Mesothelial cell of epicardium (in vitro differentiated cells): ENCODE data around the gene KPNA1. TPM values are rescaled to one million over a fixed set of nuclear protein-coding genes. Genes with fewer than 3 reads are reported as not detected.

Source experiments
- DNase-seq, 2 experiments: peaks; one replicate each; pipeline ENCODE4 v3.0.0; 2021; ENCODE audit warnings: low spot score in 2 of 2; ENCODE audit not compliant: unreplicated experiment in 2 of 2
- H3K27ac Mint-ChIP-seq: 2 replicates; pipeline ENCODE4 v1.8.0; 2021; ENCODE audit warnings: mixed read lengths
- H3K27me3 Mint-ChIP-seq: 2 replicates; pipeline ENCODE4 v1.8.0; 2021; ENCODE audit warnings: low read depth, mixed read lengths
- H3K36me3 Mint-ChIP-seq: 2 replicates; pipeline ENCODE4 v1.8.0; 2021; ENCODE audit warnings: mixed read lengths
- H3K4me1 Mint-ChIP-seq: 2 replicates; pipeline ENCODE4 v1.8.0; 2021; ENCODE audit warnings: mixed read lengths
- H3K4me3 Mint-ChIP-seq: 2 replicates; pipeline ENCODE4 v1.8.0; 2021; ENCODE audit warnings: mild to moderate bottlenecking, moderate library complexity, mixed read lengths
- H3K9me3 Mint-ChIP-seq: 2 replicates; pipeline ENCODE4 v1.8.0; 2021; ENCODE audit warnings: mixed read lengths
- total RNA-seq: library from RNA; stranded (reverse); gene quantifications from 3 replicates; pipeline ENCODE4 v1.2.1, GENCODE V29; 2021
- TF ChIP-seq, protein P1 (sequence below): fragments of 200-600 bp; sonication (generic); IDR thresholded peaks from one replicate; pipeline ENCODE4 v1.5.0; 2021; ENCODE audit warnings: antibody characterized with exemption; ENCODE audit not compliant: unreplicated experiment

Gene KPNA1
- total RNA-seq, 1 donor from 2014 or later: 66.3 TPM

DNA sequence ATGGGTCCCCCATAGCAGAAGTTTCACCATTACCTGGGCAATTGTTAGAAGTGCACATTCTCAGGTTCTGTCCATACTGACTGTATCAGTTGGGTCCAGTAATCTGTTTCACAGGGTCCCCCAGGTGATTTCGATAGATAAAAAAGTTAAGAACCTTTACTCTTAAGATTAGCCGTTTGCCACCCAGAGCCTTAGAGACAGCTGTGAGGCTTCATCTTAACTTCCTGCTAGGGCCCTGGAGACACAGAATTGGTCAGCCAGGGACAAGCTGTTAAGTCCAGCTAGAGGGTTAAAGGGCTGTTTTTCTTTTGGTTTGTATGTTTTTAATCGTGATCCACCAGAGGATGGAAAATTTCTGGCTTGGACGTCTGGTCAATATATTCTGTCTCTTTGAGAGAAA is 124.1 kb downstream of the KPNA1 start:
- Mint-ChIP-seq H3K27me3 (no peaks in the 10 kb centered on the region), H3K9me3 (no peaks in the 10 kb centered on the region), H3K36me3 (peaks cover 11% of the 10 kb centered on the region), H3K4me1 (peaks cover 29% of the 10 kb centered on the region), H3K27ac (no peak overlapping the region), H3K4me3 (no peak overlapping the region)
- TF ChIP-seq, protein P1, sequence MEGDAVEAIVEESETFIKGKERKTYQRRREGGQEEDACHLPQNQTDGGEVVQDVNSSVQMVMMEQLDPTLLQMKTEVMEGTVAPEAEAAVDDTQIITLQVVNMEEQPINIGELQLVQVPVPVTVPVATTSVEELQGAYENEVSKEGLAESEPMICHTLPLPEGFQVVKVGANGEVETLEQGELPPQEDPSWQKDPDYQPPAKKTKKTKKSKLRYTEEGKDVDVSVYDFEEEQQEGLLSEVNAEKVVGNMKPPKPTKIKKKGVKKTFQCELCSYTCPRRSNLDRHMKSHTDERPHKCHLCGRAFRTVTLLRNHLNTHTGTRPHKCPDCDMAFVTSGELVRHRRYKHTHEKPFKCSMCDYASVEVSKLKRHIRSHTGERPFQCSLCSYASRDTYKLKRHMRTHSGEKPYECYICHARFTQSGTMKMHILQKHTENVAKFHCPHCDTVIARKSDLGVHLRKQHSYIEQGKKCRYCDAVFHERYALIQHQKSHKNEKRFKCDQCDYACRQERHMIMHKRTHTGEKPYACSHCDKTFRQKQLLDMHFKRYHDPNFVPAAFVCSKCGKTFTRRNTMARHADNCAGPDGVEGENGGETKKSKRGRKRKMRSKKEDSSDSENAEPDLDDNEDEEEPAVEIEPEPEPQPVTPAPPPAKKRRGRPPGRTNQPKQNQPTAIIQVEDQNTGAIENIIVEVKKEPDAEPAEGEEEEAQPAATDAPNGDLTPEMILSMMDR: no peak
- no peak for DNase-seq

DNA sequence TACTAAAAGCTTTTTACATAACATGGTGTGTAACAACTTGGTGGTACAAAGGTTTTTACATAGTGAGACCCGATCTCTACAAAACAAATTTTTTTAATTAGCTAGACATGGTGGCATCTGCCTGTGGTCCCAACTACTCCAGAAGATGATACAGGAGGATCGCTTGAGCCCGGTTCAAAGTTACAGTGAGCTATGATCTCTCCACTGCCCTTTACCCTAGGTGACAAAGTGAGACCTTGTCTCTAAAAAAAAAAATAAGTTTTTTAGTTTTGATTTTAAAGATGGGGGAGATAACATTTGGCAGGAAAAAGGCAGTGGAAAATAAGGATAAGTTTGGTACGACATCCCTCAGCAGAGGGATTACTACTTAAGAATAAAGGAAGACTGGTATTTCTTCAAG is 124.8 kb downstream of the KPNA1 start:
- Mint-ChIP-seq H3K36me3 (peaks cover 11% of the 10 kb centered on the region), H3K27me3 (no peaks in the 10 kb centered on the region), H3K27ac (no peak overlapping the region), H3K4me3 (no peak overlapping the region), H3K9me3 (no peaks in the 10 kb centered on the region), H3K4me1 (peaks cover 30% of the 10 kb centered on the region)
- DNase-seq: no peak
- TF ChIP-seq, protein P1: no peak

DNA sequence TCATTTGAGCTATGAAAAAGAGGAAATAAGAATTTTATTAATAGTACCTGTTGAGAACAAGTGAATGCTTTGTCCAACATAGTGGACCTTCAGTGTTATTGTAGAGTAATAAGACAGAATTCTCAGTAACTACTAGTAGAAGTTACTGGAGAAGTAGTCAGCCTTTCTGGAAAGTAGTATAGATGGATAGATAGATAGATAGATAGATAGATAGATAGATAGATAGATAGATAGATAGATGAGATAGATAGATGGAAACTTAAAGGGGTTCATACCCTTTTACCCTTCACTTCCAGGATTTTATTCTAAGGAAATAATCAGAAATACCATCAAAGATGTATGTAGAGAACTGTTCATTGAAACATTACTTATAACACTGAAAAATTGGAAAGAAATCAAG is 125.5 kb downstream of the KPNA1 start:
- no peaks in the 10 kb centered on the region for H3K9me3 Mint-ChIP-seq
- TF ChIP-seq, protein P1: no peak
- no peak for DNase-seq
- H3K27me3 Mint-ChIP-seq: no peaks in the 10 kb centered on the region
- H3K27ac Mint-ChIP-seq: no peak overlapping the region
- peaks cover 11% of the 10 kb centered on the region for H3K36me3 Mint-ChIP-seq
- H3K4me3 Mint-ChIP-seq: no peak overlapping the region
- peaks cover 27% of the 10 kb centered on the region for H3K4me1 Mint-ChIP-seq

DNA sequence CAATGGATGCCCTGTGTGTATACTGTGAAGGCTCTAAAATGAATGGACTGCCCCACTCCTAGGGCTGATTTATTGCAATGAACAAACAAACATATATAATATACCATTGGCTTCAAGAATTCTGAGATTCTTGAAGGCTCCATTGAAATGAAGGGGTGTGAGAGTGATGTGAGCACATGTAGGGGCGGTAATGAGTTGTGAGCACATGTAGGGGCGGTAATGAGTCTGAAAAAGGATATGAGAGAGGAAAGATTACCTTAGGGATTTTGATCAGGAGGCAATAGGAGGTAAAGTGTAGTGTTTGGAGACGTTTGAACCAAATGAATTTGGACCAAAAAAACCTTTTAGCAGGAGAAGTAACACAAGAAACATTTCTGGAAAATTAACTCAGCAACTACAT is 127.0 kb downstream of the KPNA1 start:
- Mint-ChIP-seq H3K27me3 (no peaks in the 10 kb centered on the region), H3K9me3 (no peaks in the 10 kb centered on the region), H3K36me3 (peaks cover 11% of the 10 kb centered on the region), H3K4me3 (no peak overlapping the region), H3K4me1 (peaks cover 20% of the 10 kb centered on the region), H3K27ac (no peak overlapping the region)
- TF ChIP-seq, protein P1: no peak
- DNase-seq: no peak

DNA sequence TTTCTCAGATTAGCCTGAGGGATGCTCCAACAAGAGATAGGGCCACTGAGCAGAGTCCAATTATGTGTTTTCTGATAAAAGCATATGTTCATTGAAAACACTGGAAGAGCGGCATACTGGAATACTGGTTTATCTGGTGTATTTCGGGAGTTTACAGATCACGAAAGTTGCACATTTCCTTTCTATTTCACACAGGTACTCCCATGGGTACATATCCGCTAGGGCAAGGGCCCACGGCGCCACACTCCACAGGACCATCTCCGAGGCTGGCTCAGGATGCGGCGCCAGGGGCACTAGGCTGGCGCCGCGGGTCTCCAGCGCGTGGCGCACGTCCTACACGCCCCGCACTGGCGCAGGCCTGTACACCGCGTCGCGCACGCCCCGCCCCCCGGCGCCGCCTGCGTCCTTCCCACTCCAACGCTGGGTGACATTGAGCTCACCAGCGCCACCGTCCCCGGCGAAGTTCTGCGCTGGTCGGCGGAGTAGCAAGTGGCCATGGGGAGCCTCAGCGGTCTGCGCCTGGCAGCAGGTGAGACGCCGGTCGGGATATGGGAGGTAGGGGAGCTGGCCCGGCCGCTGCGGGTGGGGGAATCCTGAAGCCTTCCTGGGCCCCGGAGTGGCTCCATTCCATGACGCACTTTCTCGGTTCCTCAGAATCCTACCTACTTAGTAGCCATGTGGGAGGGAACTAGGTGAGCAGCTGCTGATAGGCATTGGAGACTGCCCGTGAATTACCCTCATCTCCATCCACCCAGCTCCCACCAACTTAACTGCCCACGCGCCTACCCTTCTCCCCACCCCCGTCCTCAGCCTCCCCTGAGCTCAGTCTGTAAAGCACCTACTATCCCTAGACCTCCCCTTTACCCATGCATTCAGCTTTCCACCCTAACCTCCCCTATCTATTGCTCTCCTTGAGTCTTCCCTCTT is 130.7 kb downstream of the KPNA1 start, which contains the start of gene FAM162A:
TSS of gene FAM162A (plus strand) at position 412 of the 927 bp plus-strand sequence. CDS start at position 496, 84 bp downstream.
- TF ChIP-seq, protein P1: peak; percentile 26
- Mint-ChIP-seq H3K36me3 (peaks cover 11% of the 10 kb centered on the region), H3K27ac (peak within 1 kb of the TSS; percentile 92), H3K4me1 (peaks cover 27% of the 10 kb centered on the region), H3K9me3 (no peaks in the 10 kb centered on the region), H3K4me3 (peak within 1 kb of the TSS; percentile 90), H3K27me3 (no peaks in the 10 kb centered on the region)
- peak; percentile 86 to 93 for DNase-seq
